Measurements from ENCODE around the gene GCNT1.

DNA sequence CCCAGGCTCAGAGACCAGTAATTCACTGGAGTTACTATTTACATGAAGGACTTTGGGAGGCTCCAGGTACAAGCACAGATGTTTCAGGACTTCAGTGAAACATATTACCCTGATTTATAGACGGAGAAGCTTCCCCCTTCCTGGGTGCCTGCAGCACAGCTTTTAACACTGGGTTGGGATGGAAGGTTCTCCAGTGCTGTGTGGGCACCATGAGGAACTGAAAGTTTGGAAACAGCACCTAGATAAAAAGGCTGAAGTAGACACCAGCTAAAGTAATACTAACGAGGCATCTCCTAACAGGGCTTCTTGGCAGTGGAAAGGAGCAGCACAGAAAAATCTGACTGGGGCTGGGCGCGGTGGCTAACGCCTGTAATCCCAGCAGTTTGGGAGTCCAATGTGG lies 70.7 kb downstream of the GCNT1 start:
- TF ChIP-seq, protein P1, sequence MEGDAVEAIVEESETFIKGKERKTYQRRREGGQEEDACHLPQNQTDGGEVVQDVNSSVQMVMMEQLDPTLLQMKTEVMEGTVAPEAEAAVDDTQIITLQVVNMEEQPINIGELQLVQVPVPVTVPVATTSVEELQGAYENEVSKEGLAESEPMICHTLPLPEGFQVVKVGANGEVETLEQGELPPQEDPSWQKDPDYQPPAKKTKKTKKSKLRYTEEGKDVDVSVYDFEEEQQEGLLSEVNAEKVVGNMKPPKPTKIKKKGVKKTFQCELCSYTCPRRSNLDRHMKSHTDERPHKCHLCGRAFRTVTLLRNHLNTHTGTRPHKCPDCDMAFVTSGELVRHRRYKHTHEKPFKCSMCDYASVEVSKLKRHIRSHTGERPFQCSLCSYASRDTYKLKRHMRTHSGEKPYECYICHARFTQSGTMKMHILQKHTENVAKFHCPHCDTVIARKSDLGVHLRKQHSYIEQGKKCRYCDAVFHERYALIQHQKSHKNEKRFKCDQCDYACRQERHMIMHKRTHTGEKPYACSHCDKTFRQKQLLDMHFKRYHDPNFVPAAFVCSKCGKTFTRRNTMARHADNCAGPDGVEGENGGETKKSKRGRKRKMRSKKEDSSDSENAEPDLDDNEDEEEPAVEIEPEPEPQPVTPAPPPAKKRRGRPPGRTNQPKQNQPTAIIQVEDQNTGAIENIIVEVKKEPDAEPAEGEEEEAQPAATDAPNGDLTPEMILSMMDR (conservative IDR thresholded peaks at IDR 0.05 in 1 of 2, IDR thresholded peaks at IDR 0.05 in 1 of 2; ENCODE audit: low read depth in 1 of 2, low read length in 2 of 2): no peak
- no peak for TF ChIP-seq EZH2 (IDR thresholded peaks at IDR 0.05; ENCODE audit: low read length, missing control alignments)

All from fibroblast of lung (primary cell).